ENCODE data around the gene ETHE1. TPM values are rescaled to one million over a fixed set of nuclear protein-coding genes. Genes with fewer than 3 reads are reported as not detected.
A peak's percentile ranks its signal among the peaks of the same experiment; 100 is the strongest.

The ETHE1 gene
- polyA plus RNA-seq, 1 experiment: 104 TPM

DNA sequence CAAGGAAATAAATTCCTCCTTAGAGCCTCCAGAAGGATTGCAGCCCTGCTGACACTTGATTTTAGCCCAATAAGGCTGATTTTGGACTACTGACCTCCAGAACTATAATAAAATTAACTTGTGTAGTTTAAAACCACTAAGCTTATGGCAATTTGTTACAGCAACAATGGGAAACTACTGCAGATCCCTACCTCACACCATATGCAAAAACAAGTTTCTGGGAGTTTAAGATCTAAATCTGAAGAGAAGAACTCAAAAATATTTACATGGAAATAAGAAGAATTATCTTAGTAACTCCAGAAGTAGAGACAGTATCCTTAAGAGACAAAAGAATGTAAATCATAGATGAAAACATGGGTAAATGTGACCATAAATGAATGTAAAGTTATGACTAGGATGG, 11.9 kb upstream of the ETHE1 start:
- no peak overlapping the region for H3K4me3 ChIP-seq (ENCODE audit: low read depth, low read length)
- TF ChIP-seq, protein P1, sequence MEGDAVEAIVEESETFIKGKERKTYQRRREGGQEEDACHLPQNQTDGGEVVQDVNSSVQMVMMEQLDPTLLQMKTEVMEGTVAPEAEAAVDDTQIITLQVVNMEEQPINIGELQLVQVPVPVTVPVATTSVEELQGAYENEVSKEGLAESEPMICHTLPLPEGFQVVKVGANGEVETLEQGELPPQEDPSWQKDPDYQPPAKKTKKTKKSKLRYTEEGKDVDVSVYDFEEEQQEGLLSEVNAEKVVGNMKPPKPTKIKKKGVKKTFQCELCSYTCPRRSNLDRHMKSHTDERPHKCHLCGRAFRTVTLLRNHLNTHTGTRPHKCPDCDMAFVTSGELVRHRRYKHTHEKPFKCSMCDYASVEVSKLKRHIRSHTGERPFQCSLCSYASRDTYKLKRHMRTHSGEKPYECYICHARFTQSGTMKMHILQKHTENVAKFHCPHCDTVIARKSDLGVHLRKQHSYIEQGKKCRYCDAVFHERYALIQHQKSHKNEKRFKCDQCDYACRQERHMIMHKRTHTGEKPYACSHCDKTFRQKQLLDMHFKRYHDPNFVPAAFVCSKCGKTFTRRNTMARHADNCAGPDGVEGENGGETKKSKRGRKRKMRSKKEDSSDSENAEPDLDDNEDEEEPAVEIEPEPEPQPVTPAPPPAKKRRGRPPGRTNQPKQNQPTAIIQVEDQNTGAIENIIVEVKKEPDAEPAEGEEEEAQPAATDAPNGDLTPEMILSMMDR (IDR thresholded peaks at IDR 0.05; ENCODE audit: low read depth, low read length): no peak
- ChIA-PET CTCF (interaction anchor here (1.4 to 5.1 kb wide), 2 partner anchors 16 to 246 kb away, joined by 3 to 58 read pairs; no protein-coding TSS in a partner anchor), POLR2A (no interaction called here)
- H3K9me3 ChIP-seq (ENCODE audit: control insufficient read depth, insufficient read depth, low read length): no peaks in the 10 kb centered on the region
- no peak for DNase-seq (ENCODE audit: low read depth, low spot score)
- H3K27ac ChIP-seq (ENCODE audit: low read depth, low read length): no peak overlapping the region
- H3K27me3 ChIP-seq (ENCODE audit: control insufficient read depth, insufficient read depth, low read length): no peaks in the 10 kb centered on the region

DNA sequence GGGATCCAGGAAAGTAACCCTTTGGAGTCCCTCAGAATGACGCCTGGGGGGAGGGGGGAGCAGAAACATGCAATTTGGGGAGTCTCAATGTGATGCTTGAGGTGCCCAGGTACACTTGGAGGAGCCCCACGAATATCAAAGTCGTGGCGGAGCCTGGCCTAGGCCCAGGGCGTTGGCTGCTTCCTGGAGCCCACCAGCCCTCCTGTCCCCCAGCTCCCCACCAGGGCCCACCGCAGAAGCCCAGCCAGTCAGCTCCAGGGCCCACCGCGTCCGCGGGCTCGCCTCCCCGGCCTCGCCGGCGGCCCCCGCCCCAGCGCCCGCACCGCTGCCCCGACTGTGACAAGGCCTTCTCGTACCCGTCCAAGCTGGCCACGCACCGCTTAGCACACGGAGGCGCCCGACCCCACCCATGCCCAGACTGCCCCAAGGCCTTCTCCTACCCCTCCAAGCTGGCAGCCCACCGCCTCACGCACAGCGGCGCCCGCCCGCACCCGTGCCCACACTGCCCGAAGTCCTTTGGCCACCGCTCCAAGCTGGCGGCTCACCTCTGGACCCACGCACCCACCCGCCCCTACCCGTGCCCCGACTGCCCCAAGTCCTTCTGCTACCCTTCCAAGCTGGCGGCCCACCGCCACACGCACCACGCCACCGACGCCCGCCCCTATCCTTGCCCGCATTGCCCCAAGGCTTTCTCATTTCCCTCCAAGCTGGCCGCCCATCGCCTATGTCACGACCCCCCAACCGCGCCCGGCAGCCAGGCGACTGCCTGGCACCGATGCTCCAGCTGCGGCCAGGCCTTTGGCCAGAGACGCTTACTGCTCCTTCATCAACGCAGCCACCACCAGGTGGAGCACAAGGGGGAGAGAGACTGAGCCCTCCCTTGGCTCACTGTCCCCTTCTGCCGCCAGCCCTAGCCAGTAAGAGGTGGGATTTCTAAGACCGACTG, 8.1 kb upstream of the ETHE1 start:
- Histone ChIP-seq H3K27me3 (ENCODE audit: control insufficient read depth, insufficient read depth, low read length) (no peaks in the 10 kb centered on the region), H3K9me3 (ENCODE audit: control insufficient read depth, insufficient read depth, low read length) (no peaks in the 10 kb centered on the region), H3K27ac (ENCODE audit: low read depth, low read length) (no peak overlapping the region), H3K4me3 (ENCODE audit: low read depth, low read length) (no peak overlapping the region)
- TF ChIP-seq, protein P1 (IDR thresholded peaks at IDR 0.05; ENCODE audit: low read depth, low read length): peak; percentile 67
- POLR2A ChIA-PET: interaction anchor here (0.6 to 0.8 kb wide), 2 partner anchors 20 to 71 kb away, joined by 3 read pairs; no protein-coding TSS in a partner anchor
- no peak for DNase-seq (ENCODE audit: low read depth, low spot score)
- CTCF ChIA-PET: interaction anchor here (0.6 to 5.7 kb wide), 14 partner anchors 11 to 282 kb away, joined by 3 to 58 read pairs (median 4); partner anchors contain the start of genes IRGQ and ZNF576

DNA sequence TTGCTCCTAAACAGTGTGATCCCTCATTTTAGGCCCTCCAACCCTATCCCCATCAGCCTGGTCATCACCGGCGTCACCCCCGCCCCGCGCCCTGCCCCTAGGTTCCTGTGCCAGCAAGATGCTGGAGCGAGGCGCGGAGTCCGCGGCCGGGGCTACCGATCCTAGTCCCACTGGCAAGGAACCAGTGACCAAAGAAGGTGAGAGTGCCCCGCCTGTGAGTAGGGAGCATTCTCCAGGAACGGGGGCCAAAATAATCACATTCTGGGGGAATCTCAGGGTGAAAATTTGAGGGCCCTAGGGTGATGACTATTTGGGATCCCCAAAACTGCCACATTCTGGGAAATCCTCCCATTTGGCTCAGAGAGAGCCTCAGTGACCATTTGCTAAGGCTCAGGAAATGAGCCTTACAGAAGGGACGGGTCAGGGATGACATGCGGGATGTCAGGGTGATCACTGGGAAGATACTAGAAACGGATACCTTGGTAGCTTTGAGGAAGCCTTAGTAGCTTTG, 7.4 kb upstream of the ETHE1 start:
- ChIA-PET CTCF (interaction anchor here (0.6 to 5.7 kb wide), 7 partner anchors 14 to 283 kb away, joined by 3 to 52 read pairs (median 4); partner anchors contain the start of genes IRGQ and ZNF576), POLR2A (interaction anchor here (0.9 to 1.5 kb wide), 3 partner anchors 21 to 70 kb away, joined by 3 to 4 read pairs (median 4); no protein-coding TSS in a partner anchor)
- H3K27ac ChIP-seq (ENCODE audit: low read depth, low read length): peak overlapping the region; percentile 47
- H3K4me3 ChIP-seq (ENCODE audit: low read depth, low read length): peak overlapping the region; percentile 52
- no peaks in the 10 kb centered on the region for H3K27me3 ChIP-seq (ENCODE audit: control insufficient read depth, insufficient read depth, low read length)
- DNase-seq (ENCODE audit: low read depth, low spot score): no peak
- TF ChIP-seq, protein P1 (IDR thresholded peaks at IDR 0.05; ENCODE audit: low read depth, low read length): no peak
- H3K9me3 ChIP-seq (ENCODE audit: control insufficient read depth, insufficient read depth, low read length): no peaks in the 10 kb centered on the region

DNA sequence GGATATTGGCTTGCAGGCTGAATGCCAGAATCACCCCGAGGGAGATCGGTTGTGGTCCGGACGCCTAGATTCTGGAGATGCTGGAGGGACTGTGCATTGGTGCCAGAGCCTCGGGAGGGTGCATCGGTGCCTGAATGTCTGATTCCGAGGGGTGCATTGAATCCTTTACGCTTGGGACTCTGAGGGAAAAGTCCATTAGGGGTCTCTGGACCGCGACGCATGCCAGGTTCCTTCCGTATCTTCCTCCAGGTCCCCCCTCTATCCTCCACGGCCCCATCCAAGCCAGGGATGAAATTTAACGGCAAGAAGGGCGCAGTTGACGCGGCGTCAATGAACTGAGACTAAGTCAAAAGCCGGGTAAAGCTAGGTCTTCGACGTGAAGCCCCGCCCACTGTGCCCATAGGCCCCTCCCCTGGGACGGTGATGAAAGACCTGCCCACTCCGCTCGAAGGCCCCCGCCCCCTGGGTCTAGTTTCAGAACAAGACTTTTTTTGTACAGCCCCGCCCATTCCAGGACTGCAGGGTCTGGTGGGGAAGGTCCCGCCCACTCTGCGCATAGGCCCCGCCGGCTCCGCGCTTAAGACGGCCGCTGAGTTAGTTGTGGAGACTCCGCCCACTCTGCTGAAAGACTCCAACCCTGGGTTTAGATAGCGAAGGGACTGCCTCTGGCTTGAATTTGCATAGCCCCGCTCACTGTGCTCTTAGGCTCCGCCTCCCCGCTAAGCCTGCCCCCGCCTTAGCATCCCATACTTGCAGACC, 6.7 kb upstream of the ETHE1 start:
- H3K27me3 ChIP-seq (ENCODE audit: control insufficient read depth, insufficient read depth, low read length): no peaks in the 10 kb centered on the region
- TF ChIP-seq, protein P1 (IDR thresholded peaks at IDR 0.05; ENCODE audit: low read depth, low read length): no peak
- H3K4me3 ChIP-seq (ENCODE audit: low read depth, low read length): peak overlapping the region; percentile 68
- peak; percentile 99 for DNase-seq (ENCODE audit: low read depth, low spot score)
- POLR2A ChIA-PET: interaction anchor here (0.8 to 1.5 kb wide), 7 partner anchors 14 to 135 kb away, joined by 3 to 6 read pairs (median 4); partner anchors contain the start of genes IRGQ and ZNF576
- H3K27ac ChIP-seq (ENCODE audit: low read depth, low read length): peak overlapping the region; percentile 91
- CTCF ChIA-PET: interaction anchor here (2.4 to 5.7 kb wide), 2 partner anchors 22 to 61 kb away, joined by 6 to 52 read pairs; partner anchors contain the start of genes IRGQ and ZNF576
- H3K9me3 ChIP-seq (ENCODE audit: control insufficient read depth, insufficient read depth, low read length): no peaks in the 10 kb centered on the region

Data from AG04450 (cell line).